DMS53 treated with DMSO at 0.1 percent for 48 hours (cell line): ENCODE data around the gene CABP2.
"Not testable (repeated sequence)": the region's sequence is repeated elsewhere in the genome, so short reads cannot be mapped to it uniquely, and the experiment has no call there.

Source experiments
- DNase-seq: peaks from one replicate; lab custom pipeline; 2025; ENCODE audit not compliant: unreplicated experiment; lab: John Stamatoyannopoulos, UW

CABP2 gene

DNA sequence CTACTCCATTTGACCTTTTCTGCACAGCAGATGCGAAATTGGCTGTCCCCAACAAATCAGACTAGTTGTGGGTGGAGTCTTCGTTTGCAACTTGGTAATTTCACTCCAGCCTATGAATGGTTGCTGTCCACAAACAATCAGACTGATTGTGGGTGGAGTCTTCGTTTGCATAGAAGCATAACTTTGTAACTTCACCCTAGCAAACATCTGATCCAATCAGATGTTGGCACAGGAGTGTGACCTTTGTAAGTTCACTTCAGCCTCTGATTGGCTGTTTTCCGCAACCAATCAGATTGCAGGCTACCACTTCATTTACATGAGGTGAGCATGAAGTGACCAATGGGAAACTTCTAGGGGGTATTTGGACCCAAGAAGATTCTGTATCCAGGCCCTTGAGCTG lies 16.3 kb upstream of the CABP2 start:
- DNase-seq = no peak

DNA sequence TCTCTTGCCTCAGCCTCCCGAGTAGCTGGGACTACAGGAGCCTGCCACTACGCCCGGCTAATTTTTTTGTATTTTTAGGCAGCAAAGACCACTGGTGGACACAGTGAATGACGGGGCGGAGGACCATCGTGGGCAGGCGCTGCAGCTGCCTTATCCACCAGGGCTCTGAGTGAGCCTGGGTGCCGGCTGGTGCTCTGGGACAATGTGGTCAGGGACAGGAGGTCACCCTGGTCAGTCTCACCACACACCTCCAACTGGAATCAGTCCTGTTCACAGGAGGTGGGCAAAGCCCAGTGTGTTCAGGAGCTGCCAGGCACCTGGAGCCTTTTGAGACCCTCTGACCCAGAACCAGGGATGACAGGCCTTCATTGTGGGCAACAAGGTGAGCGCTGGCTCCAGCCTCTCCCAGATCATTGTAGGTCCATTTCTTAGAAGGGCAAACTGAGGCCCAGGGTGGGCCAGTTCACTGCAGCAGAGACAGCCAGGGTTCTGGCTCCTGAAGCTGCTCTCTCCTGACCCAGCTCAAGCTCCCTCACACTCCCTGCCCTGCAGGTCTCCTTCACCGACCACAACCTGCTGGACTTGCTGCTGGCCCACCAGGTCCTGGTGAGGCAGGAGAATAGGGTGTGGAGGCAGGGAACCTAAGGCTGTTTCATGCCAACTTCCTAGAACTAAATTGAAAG lies 15.7 kb upstream of the CABP2 start:
- DNase-seq = no peak

DNA sequence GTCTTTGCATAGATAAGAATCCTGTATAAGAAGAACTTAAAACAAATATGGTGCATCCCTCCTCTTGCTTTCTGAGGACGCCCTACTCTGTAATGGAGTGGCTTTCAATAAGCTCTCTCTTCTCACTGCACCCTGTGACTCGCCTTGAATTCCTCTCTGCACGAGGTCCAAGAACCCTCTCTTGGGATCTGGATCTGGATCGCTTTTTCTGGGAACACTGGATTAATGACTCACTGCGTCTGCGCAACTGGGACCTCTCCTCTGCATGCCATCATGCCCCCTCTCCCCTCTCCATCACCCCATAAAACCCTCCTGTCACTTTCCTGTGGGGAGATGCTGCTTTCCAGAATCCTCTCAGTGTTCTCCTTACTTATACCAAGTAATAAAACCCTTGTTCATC lies 15.1 kb upstream of the CABP2 start:
- no peak for DNase-seq

DNA sequence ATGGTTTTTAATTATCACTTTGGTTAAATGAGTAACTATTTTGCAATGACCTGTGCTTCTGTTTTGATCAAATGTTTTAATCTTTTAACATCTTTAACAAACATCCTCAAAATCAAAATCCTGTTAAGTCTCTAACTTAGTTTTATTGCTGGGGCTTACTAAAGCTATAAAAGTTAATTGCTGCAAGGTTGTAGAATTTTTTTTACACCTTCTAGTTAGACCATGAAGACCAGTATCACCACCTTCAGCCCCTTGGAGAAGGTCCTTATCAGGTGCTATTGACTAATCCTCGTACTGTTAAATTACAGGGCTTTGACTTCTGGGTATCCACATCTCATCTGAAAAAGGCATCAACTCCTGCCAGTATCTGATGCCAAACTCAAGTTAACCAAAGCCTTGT lies 12.3 kb upstream of the CABP2 start:
- DNase-seq = no peak

DNA sequence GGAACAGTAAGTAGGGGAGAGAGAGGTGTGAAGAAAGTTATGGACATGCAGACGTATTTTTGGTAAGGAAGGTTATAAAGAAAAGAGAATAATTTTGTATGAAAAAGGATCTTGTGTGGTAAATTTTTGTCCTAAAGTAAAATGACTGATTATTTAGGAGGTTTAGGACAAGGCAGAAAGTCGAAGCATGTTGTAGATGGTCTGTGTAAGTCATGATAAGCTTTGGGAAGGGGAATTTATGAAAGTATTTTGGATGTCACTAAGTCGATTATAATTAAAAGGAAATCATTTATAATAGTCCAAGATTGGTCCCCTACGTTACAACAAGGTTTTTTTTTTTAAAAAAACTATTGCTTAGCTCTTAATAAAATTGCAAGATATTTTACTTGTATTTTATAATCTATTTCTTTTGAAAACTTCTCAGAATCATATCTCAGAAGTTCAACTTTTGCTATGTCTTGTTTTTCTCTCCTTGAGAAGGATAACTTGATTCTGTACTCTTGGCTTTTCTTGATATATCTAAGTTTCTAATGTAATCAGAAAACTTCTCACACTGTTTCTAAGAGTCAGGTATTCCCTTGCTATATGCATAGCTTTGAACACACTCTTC lies 10.9 kb upstream of the CABP2 start:
- DNase-seq = no peak

DNA sequence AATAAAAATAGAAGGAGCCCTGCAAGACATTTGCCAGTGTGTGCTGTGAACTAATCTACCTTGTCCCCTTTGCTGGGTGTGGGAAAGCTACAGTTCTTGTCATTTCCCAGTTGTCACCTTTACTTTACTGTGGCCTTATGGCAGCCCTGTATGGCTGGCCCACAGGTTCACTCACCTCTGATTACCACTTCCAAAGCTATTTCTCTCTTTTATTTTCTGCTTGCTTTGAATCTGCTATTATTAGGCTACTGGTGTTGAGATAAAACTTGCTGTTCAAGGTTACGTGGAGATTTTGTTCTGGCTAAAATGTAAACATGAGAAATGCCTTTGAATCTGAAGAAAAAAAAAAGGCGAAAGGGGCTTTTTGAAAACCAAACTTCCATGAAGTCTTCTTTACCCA lies 9.6 kb upstream of the CABP2 start:
- DNase-seq = no peak

DNA sequence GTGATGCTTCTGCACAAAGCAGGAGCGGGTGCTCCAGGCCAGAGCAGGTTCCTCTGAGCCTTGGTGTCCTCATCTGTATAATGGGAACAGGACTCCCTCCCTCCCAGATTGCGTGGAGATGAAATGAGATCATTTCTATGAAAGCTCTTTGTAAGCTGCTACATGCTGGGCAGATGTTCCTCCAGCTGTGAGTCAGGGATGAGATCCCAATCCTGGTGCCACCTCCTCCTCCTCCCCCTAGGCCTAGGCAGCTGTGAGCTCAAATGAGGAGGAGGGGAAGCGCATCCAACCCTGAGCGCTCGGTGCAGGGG lies 7.0 kb upstream of the CABP2 start:
- no peak for DNase-seq

DNA sequence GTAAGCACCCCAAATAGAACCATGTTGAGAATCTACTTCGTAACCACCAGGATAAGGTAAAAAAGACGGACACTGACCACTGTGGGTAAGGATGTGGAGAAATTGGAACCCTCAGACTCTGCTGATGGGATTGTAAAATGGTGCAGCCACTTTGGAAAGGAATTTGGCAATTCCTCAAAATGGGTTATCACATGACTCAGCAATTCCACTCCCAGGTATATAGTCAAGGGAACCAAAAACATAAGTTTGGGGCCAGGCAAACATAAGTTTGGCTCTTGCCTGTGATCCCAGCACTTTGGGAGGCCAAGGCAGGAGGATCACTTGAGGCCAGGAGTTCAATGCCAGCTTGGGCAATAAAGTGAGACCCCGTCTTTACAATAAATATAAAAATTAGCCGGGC lies 5.1 kb upstream of the CABP2 start:
- no peak for DNase-seq

DNA sequence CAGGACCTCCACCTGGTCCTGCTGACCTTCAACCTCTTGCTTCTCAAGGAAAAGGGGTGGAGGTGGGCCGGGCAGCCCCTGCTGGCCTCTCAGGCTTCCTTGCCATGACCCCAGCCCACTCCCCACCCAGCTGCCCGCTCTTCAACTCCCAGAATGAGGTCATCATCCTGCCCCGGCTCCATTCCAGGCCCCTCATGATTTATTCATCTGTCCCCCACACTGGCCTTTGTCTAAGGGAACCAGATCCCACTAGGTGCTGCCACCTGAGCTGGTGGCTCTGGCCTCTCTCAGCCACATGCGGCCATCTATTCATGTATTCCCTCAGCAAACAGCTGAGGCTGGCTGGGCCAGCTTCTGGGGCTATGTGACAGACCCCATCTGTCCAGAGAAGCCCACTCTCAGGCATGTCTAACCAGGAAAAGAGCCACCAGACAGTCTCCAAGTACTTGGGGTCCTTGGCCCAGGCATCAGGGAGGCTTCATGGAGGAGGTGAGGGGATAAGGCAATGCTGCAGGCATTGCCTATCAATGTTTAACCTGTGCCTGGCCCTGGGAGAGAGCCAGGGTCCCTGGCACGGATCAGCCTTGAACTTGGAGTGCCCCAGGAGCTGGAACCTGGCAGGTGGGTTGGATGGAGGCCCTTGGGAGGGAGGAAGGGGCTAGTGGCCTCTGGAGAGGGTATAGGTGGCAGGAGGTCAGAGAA lies 2.2 kb upstream of the CABP2 start:
- no peak for DNase-seq

DNA sequence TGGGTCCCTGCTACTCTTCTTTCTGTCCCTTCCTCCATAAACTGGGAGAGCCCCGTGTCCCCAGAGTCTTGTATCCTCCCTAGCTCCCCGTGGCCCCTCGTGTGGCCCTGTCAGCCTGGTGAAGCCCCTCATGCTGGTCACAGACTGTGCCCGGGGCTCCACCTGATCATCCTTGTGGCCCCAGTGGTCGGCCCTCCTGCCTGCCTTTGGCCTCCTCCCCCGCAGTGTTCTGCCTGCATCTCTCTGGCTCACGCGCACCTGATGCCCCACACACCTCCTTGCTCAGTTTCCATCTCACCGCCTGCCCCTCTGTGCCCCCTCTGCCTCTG lies 1.2 kb upstream of the CABP2 start:
- DNase-seq = no peak

DNA sequence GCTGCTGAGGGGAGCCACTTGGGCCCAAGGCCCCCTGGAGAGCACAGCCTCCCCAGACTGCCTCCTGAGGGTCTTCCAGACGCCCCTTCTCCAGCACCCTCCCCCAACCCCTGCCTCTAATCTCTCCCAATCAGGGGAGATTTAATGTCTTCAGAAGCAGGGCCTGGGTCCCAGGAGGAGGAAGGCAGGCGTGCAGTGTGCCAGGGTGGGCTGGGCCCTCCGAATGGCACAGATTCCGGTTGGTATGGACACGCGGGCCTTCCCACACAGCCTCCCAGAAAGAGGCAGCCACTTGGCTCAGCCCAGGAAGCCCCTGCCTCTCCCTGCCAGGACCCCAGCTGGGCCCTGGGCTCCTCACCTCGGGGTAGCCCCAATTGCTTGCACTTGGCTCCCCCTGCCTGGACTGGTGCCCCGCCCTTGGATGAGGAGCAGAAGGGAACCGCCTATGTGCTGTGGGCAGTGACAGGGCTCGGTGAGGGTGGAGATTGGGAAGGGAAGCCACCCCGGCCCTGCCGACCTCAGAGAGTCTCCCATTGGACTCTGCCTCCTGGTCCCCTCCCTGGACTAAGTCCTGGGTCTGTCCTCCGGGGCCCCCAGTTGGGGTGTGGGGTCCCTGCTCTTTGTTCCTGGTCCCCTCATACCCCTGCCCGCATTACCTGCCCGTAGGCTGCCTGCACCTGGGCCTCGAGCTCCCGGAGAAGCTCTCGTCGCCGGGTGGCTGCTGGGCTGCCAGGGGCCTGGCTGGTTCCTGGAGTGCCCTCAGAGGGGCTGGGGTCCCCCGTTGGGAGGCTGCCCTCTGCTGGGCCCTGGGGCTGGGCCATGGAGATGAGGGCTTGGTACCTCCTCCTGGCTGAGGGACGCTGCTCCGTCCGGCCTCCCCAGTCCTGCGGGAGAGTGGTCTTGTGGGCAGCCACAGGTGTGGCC lies 572 bp upstream of the CABP2 start:
- DNase-seq = no peak

DNA sequence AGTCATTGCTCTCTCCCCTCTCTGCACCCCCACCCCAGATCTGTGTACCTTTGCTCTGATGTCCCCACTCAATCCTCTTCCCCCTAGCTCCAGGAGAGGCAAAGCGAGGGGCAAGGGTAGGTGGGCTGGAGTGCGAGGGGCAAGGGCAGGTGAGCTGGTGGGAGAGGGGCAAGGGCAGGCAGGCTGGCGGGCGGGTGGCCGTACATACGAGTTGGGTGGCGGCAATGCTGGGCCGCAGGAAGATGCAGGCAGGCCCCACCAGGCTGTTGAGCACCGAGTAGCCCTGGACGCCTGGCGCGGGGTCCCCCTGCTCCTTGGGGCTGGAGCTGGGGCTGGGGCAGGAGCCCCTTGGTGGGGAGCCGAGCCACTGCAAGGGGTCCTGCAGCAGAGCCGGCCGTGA lies 908 bp downstream of the CABP2 start:
- DNase-seq = no peak

DNA sequence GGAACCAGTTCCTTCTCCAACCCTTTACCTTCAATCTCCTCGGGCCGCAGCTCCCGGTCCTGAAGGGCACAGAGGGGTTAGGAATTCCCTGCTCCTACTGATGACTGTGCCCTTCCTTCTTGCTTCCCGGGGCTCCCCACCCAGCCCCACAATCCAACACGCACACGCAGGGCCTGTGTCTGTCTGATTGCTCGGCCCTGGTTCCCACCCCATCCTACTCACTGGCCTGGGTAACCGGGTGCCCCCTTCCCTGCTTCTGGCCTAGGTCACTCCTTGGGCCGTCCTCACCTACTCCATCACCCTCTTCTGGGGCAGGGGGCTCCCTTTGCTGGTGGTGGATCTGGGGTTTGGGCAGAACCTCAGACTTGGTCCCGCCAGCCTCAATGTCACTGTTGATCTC lies 1.3 kb downstream of the CABP2 start:
- DNase-seq = no peak

DNA sequence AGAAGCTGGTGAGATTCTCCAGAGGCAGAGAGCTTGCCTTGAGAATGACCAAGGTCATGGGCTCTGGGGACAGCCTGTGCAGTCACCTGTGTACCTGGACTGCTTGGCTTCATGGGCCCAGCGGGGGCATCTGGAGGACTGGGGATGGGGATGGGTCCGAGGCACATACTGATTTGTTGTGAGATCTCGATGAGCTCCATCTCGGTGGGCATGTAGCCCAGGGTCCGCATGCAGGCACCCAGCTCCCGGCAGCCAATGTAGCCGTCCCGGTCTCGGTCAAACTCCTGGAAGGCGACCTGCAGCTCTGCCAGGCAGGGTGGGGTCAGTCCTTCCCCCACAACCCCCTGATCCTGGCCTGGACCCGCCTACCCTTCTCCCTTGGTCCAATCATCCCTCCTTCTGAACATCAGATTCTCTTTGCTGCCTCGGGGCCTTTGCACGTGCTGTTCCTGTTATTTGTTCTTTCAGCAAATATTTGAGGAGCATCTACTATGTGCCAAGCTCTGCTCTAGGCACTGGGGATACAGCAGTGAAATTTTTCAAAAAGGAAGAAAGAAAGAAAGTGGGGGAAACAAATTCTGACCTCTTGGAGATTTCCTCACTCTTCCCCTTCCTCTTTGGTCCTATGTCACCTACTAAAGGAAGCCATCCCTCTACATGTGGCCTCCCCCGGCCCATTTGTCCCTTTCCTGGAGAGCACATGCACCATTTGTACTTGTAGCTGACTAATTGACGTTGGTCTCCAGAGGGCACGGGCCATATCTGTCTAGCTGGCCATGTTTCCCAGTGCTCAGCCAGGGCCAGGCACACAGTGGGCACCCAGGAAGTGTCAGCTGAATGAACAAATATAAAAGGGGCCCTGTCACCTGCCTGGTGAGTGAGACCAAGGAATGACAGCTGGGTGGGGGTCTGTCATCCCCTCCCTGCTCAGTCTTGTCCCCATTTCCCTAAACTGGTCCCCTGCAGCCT lies 2.1 kb downstream of the CABP2 start:
- no peak for DNase-seq

DNA sequence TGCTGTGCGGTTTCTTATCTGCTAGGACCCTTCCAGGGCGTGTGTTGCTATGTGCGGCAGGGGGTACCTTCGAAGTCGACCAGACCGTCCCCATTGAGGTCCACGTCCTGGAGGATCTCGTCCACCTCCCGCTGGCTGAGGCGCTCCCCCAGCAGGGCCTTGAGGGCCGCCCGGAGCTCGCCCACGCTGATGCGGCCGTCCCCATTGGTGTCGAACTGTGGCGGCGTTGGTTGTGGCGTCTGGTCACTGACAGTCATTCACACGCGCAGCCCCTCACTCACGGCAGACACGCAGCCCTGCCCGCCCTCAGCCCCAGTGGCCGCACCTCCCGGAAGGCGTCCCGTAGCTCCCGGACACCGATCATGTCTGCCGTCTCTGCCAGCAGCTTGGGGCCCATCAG lies 3.5 kb downstream of the CABP2 start:
- DNase-seq = no peak

DNA sequence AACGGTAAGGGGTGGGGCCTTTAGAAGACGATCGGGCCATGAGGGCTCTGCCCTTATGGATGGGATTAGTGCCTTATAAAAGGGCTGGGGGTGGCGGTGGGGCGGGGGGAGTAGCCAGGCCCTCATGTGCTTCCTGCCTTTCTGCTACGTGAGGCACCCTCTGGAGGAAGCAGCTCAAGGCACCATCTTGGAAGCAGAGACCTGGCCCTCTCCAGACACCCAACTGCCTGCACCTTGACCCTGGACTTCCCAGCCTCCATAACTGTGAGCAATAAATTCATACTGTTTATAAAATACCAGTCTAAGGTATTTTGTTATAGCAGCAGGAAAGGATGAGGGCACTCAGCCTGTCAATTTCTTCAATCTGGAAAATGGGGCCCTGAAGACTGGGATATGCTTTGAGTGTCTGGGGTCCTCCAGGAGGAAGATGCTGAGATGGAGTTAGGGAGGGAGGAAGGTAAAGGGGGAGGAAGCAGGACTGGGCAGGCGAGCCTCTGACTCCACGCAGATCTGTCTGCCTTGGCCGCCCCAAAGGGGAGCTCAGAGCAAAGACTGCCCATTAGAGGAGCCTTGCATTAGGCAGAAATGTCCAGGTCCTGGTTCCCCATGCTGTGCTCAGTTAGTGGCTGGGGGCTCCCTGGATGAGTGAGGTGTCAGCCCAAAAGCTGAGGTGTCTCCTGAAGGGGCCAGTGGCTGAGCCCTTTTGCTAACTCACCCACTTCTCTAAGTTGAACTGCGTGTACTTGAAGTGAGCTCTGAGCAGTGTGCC lies 5.3 kb downstream of the CABP2 start:
- DNase-seq = no peak

DNA sequence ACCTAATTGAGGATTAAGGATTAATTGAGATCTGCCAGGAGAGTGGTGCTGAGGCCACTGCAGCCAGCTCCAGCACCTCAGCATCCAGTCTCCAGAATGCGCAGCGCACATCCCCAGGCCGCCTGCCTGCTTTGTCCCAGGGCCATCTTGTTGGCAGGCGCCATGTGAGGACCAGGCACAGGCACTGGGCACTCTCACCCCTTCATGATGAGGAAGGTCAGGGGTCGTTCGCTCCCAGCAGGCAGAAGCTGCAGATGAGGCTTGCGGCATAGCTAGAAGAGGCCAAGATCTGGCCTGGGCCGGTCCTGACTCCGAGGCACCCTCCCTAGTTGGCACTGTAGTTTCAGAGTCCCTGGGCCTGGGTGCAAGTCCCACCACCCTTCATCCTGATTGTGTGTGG lies 6.4 kb downstream of the CABP2 start:
- DNase-seq = no peak

DNA sequence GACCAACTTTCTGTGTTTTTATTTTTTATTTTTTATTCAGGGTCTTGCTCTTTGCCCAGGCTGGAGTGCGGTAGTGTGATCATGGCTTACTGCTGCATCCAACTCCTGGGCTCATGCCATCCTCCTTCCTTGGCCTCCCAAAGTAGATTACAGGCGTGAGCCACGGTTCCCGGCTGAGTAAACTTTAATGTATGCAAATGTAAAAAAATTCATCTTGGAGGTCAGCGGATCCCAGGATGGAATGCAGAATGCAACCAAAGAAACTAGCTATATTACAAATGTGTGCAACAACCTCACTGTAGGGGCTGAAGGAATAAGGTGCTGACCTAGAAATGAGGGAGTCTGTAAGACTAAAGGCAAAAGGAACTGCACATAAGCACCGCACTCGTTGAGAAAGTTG lies 9.1 kb downstream of the CABP2 start:
- no peak for DNase-seq

DNA sequence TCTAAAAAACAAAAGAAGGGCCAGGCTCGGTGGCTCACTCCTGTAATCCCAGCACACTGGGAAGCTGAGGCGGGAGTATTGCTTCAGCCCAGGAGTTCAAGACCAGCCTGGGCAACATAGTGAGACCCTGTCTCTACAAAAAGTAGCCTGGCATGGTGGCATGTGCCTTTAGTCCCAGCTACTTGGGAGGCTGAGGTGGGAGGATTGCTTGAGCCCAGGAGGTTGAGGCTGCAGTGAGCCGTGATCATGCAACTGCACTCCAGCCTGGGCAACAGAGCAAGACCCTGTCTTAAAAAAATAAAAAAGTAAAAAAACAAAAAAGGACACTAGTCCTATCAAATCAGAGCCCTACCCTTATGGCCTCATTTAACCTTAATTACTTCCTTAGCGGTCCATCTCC lies 11.7 kb downstream of the CABP2 start:
- DNase-seq = not testable (repeated sequence)

DNA sequence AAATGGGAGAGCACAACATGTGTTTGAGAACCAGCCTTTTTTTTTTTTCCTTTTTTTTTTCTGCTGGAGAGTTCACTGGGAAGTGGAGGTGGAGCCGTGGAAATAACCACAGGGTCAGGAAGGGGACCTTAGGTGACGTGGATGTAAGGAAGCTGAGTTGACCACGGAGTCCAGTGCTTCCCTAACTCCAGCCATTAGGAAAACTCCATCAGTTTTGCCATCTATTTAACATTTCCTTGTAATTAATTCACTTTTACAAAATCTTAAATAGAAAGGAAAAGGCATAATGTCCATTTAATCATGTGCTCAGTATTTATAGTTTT lies 13.3 kb downstream of the CABP2 start:
- DNase-seq = no peak
